ENCODE results near the gene TBC1D22B. TPM values are rescaled to one million over a fixed set of nuclear protein-coding genes. Genes with fewer than 3 reads are reported as not detected.

Gene TBC1D22B
- polyA plus RNA-seq, 2 of the 4 experiments (the other 2 are of a cell fraction), result 5.7 to 6.4 TPM

DNA sequence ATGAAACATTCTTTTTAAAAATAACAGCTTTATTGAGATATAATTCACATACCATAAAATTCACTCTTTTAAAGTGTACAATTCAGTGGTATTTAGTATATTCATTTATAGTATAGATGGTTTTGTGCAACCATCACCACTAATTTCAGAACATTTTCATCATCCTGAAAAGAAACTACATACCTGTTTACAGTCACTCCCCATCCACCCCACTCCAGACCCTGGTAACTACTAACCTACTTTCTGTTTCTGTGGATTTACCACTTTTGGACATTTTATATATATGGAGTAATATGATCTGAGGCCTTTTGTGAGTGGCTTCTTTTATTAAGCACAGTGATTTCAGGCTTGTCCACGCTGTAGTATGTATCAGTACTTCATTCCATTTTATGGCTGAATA lies 2.9 kb downstream of the TBC1D22B start:
- 89% methylated on average over 1 of the region's 1 CpG for WGBS (ENCODE audit: missing lambda C conversion rate)
- H3K4me2 ChIP-seq, result no peak overlapping the region
- FAIRE-seq, result no peak
- DNase-seq (ENCODE audit: low read depth in 1 of 2, low spot score in 1 of 2), result no peak
- ATAC-seq, result no peak
- no peak overlapping the region for H3K4me3 ChIP-seq
- TF ChIP-seq HOXB13 (CRISPR knock-in tag; IDR thresholded peaks at IDR 0.05; ENCODE audit: low read depth) (no peak), FOXS1 (CRISPR knock-in tag; IDR thresholded peaks at IDR 0.05) (no peak), RNF2 (IDR thresholded peaks at IDR 0.05; ENCODE audit: borderline replicate concordance, low read depth) (no peak), CHD4 (IDR thresholded peaks at IDR 0.05; ENCODE audit: borderline replicate concordance) (no peak), KDM5A (IDR thresholded peaks at IDR 0.05) (no peak), NPAS2 (CRISPR knock-in tag; IDR thresholded peaks at IDR 0.05; ENCODE audit: borderline replicate concordance) (no peak), HDAC2 (IDR thresholded peaks at IDR 0.05) (no peak), ESRRA (IDR thresholded peaks at IDR 0.05; ENCODE audit: borderline replicate concordance, low read length) (no peak), NFE2L2 (conservative IDR thresholded peaks at IDR 0.05; ENCODE audit: low read length) (no peak), FOSL2 (IDR thresholded peaks at IDR 0.05) (no peak), FOSL2 (CRISPR knock-in tag; IDR thresholded peaks at IDR 0.05) (no peak), CEBPB (IDR thresholded peaks at IDR 0.05) (no peak), BHLHE40 (IDR thresholded peaks at IDR 0.05; ENCODE audit: low read depth, low read length) (no peak)
- TF ChIP-seq, protein P1, sequence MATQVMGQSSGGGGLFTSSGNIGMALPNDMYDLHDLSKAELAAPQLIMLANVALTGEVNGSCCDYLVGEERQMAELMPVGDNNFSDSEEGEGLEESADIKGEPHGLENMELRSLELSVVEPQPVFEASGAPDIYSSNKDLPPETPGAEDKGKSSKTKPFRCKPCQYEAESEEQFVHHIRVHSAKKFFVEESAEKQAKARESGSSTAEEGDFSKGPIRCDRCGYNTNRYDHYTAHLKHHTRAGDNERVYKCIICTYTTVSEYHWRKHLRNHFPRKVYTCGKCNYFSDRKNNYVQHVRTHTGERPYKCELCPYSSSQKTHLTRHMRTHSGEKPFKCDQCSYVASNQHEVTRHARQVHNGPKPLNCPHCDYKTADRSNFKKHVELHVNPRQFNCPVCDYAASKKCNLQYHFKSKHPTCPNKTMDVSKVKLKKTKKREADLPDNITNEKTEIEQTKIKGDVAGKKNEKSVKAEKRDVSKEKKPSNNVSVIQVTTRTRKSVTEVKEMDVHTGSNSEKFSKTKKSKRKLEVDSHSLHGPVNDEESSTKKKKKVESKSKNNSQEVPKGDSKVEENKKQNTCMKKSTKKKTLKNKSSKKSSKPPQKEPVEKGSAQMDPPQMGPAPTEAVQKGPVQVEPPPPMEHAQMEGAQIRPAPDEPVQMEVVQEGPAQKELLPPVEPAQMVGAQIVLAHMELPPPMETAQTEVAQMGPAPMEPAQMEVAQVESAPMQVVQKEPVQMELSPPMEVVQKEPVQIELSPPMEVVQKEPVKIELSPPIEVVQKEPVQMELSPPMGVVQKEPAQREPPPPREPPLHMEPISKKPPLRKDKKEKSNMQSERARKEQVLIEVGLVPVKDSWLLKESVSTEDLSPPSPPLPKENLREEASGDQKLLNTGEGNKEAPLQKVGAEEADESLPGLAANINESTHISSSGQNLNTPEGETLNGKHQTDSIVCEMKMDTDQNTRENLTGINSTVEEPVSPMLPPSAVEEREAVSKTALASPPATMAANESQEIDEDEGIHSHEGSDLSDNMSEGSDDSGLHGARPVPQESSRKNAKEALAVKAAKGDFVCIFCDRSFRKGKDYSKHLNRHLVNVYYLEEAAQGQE (IDR thresholded peaks at IDR 0.05), result no peak
- ChIA-PET CTCF (interaction anchor here (2.2 kb wide), 1 partner anchor 44 kb away, joined by 5 read pairs; no protein-coding TSS in a partner anchor), POLR2A (no interaction called here)
- H3K9me3 ChIP-seq, result no peaks in the 10 kb centered on the region
- H3K4me1 ChIP-seq, result peaks cover 20% of the 10 kb centered on the region; the same call in 1 of the 3 replicates
- H3K27ac ChIP-seq, result no peak overlapping the region

DNA sequence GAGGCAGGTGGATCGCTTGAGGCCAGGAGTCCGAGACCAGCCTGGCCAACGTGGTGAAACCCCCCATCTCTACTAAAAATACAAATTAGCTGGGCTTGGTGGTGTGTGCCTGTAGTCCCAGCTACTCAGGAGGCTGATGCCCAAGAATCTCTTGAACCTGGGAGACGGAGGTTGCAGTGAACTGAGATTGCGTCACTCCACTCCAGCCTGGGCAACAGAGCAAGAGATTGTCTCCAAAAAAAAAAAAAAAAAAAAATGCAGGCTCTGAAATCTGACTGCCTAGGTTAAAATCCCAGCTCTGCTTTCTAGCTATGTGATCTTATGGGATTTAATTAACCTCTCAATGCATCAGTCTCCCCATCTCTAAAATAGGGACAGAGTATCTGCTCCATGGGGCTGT lies 3.6 kb downstream of the TBC1D22B start:
- FAIRE-seq (no peak), DNase-seq (ENCODE audit: low read depth in 1 of 2, low spot score in 1 of 2) (no peak), ATAC-seq (no peak)
- WGBS (ENCODE audit: missing lambda C conversion rate), result 88% methylated on average over 4 of the region's 5 CpGs
- CTCF ChIA-PET, result interaction anchor here (1.9 to 2.2 kb wide), 2 partner anchors 43 to 243 kb away, joined by 4 to 5 read pairs; no protein-coding TSS in a partner anchor
- Histone ChIP-seq H3K4me3 (no peak overlapping the region), H3K4me2 (no peak overlapping the region), H3K4me1 (peaks cover 20% of the 10 kb centered on the region; the same call in 1 of the 3 replicates), H3K9me3 (no peaks in the 10 kb centered on the region), H3K27ac (no peak overlapping the region)
- TF ChIP-seq HDAC2 (IDR thresholded peaks at IDR 0.05), result no peak
- TF ChIP-seq, protein P2, sequence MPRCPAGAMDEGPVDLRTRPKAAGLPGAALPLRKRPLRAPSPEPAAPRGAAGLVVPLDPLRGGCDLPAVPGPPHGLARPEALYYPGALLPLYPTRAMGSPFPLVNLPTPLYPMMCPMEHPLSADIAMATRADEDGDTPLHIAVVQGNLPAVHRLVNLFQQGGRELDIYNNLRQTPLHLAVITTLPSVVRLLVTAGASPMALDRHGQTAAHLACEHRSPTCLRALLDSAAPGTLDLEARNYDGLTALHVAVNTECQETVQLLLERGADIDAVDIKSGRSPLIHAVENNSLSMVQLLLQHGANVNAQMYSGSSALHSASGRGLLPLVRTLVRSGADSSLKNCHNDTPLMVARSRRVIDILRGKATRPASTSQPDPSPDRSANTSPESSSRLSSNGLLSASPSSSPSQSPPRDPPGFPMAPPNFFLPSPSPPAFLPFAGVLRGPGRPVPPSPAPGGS (IDR thresholded peaks at IDR 0.05), result no peak
- no peak for TF ChIP-seq RAD21 (conservative IDR thresholded peaks at IDR 0.05 in 1 of 2, IDR thresholded peaks at IDR 0.05 in 1 of 2)
- POLR2A ChIA-PET, result no interaction called here

DNA sequence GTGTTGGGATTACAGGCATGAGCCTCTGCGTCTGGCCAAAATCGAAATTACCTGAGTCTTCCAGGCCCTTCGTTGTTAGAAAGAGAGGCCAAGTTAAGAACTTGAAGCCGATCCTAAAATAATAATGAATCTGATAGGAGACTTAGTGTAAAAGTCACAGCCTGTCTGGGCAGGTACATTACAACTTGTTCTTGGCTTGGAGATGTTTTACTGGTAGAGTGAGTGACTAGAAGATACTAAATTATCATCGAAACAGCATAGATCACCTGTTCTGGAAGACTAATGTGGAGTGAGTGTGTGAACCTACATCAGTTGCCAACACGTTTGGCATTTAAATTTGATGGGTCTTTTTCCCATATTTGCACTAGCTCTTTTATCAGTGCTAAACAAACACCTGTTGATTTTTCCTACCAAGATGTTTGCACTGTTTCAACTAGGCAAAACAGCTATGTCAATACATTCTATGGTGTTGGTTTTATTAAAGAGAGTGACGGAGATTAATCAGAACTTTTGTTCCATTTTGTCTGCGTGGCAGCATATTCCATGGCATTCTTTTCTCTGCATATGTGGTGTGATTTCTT lies 5.0 kb downstream of the TBC1D22B start:
- ChIA-PET CTCF (interaction anchor here (1.2 to 2.2 kb wide), 3 partner anchors 41 to 244 kb away, joined by 3 to 5 read pairs (median 4); no protein-coding TSS in a partner anchor), POLR2A (no interaction called here)
- no peak for FAIRE-seq
- peaks cover 4% of the 10 kb centered on the region; the same call in 1 of the 3 replicates for H3K9me3 ChIP-seq
- no peak for ATAC-seq
- DNase-seq (ENCODE audit: low read depth in 1 of 2, low spot score in 1 of 2), result no peak
- no peak overlapping the region for H3K27ac ChIP-seq
- TF ChIP-seq, protein P3, sequence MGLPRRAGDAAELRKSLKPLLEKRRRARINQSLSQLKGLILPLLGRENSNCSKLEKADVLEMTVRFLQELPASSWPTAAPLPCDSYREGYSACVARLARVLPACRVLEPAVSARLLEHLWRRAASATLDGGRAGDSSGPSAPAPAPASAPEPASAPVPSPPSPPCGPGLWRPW (IDR thresholded peaks at IDR 0.05), result no peak
- TF ChIP-seq, protein P4, sequence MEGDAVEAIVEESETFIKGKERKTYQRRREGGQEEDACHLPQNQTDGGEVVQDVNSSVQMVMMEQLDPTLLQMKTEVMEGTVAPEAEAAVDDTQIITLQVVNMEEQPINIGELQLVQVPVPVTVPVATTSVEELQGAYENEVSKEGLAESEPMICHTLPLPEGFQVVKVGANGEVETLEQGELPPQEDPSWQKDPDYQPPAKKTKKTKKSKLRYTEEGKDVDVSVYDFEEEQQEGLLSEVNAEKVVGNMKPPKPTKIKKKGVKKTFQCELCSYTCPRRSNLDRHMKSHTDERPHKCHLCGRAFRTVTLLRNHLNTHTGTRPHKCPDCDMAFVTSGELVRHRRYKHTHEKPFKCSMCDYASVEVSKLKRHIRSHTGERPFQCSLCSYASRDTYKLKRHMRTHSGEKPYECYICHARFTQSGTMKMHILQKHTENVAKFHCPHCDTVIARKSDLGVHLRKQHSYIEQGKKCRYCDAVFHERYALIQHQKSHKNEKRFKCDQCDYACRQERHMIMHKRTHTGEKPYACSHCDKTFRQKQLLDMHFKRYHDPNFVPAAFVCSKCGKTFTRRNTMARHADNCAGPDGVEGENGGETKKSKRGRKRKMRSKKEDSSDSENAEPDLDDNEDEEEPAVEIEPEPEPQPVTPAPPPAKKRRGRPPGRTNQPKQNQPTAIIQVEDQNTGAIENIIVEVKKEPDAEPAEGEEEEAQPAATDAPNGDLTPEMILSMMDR (IDR thresholded peaks at IDR 0.05), result no peak
- no peak for TF ChIP-seq FOSB (CRISPR knock-in tag; IDR thresholded peaks at IDR 0.05)
- TF ChIP-seq HEYL (CRISPR knock-in tag; IDR thresholded peaks at IDR 0.05), result no peak
- TF ChIP-seq TP53 (CRISPR knock-in tag; IDR thresholded peaks at IDR 0.05), result no peak
- no peak for TF ChIP-seq ZNF302 (CRISPR knock-in tag; IDR thresholded peaks at IDR 0.05)
- no peak for TF ChIP-seq POLR2AphosphoS2 (conservative IDR thresholded peaks at IDR 0.05; ENCODE audit: low read length)
- TF ChIP-seq JUNB (IDR thresholded peaks at IDR 0.05), result no peak
- TF ChIP-seq CHD2 (IDR thresholded peaks at IDR 0.05; ENCODE audit: low read length, partially characterized antibody), result no peak
- no peak for TF ChIP-seq TFCP2L1 (CRISPR knock-in tag; IDR thresholded peaks at IDR 0.05)
- WGBS (ENCODE audit: missing lambda C conversion rate), result 72% methylated on average over 8 of the region's 8 CpGs
- peaks cover 15% of the 10 kb centered on the region; the same call in 1 of the 3 replicates for H3K4me1 ChIP-seq
- no peak overlapping the region for H3K4me2 ChIP-seq
- no peak overlapping the region for H3K4me3 ChIP-seq
